HG03039 (cell line): ENCODE data around the gene SNCA.

ENCODE experiments used
- ATAC-seq: cut with Tn5 transposase; IDR thresholded peaks from one replicate; pipeline ENCODE4 v1.9.1; 2021; ENCODE audit warnings: mild to moderate bottlenecking, moderate library complexity; ENCODE audit not compliant: unreplicated experiment

SNCA gene

DNA sequence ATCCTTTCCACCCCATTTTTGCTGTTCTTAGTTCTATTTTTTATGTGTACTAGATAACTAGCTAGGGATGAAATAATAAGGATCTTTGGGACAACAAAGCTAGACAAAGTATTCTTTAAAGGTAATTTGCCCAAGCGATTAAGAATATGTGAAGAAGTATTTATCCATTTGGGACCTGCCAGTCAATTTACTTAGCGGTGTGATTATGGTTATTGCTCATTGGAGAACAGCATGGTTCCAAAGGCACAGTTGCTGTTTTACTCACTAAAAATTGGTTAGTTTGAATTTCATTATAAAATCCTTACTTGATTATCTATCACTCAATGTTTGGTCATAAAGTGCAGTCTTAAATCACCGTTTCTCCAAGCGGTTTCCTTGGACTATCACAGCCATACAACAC, 124.1 kb downstream of the SNCA start:
- no peak for ATAC-seq

GRCh38 chr4:89712141-89712540, 124.8 kb downstream of the SNCA start:
- ATAC-seq, result no peak

DNA sequence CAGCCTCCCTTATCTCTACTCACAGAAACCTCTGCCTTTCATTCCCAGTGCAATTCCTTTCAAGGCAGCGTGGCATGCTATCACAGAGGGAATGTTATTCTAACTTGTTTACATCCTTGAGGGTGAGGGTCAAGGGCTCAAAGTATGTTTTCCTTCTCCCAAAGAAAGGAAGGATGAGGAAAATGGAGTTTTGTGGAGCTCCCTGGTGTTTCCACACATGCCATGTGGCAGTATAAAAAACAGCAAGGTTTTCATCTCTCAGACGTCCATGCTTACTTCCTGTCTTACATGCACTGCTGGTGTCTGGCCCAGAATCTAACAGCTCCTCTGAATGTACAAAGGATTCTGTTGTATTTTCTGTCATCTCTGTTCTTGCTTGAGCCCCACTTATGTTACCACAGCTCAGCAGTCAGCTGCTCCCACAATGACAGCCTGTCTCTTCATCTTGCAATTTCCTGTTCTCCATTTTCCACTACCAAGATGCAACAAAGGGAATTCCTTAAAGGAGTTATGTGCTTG, 128.0 kb downstream of the SNCA start:
- ATAC-seq, result no peak

DNA sequence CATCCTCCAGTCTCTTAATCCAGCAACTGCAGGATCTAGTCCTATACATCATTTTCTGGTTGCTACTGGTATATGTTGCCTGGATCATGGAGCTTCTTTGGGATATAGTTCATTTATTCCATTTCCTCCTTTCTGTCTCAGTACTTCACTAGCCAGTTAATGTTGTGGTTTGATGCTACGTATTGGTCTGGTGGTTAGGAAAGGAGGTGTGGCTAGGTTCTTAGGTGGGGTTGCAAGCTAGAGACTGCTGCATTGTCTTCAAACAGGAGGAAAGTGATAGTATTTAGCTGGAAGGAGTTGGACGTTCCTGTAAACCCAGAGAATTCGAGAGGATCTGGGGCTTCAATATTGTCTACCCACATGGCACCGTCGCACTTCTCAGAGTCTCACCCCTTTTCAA, 129.5 kb downstream of the SNCA start:
- no peak for ATAC-seq

DNA sequence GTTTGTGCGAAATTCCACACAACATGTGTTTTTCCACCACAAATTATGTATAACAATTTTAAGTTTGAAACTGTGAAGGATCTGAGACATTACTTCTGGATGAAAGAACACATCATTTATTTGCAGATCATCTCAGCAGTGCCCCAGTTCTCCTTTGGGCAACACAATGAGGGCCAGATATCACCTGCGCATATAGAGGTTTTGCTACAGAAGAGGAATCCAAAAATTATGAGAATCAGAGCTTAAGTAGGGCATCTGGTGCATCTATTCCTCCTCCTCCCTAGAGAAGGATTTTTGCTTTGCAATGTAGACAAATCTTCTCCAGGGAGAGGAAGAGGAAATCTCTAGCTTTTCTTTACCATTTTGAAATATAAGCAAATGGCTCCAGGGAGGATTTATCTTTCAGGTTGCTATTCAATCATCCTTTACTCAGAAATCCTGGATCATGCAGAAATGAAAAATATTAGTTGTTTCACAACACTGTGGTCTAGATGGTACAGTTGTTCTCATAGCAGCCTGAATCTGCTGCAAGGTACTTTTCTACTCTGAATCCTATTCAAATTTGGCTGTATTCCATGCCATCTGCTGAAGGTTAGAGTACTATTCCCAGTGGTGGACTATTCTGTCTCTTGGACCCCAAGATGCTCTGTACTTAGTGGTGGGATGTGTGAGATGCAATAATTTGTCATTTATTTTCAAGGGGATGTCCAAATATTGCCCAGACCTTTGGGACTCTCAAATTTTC, 132.1 kb downstream of the SNCA start:
- no peak for ATAC-seq

GRCh38 chr4:89703829-89704590, 133.0 kb downstream of the SNCA start:
- ATAC-seq, result no peak

- ATAC-seq, result no peak
Observed at GRCh38 chr4:89700766-89701423, 136.1 kb downstream of the SNCA start.

DNA sequence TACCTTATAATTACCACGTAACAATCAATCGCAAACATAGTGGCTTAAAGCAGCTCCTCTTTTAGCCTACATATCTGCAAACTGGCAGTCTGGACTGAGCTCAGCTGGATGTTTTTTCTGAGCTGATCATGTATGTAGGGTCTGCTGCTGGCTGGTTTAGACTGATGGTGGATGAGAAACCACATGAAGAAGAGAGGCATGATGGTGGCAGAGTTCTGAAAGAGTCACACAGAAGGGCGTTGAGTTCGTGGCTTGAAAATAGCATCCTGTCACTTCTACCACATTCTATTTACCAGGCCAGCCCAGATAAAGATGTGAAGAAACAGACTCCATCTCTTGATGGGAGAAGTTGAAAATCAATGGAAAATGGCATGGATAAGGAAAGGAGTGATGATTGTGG, 151.3 kb downstream of the SNCA start:
- no peak for ATAC-seq

DNA sequence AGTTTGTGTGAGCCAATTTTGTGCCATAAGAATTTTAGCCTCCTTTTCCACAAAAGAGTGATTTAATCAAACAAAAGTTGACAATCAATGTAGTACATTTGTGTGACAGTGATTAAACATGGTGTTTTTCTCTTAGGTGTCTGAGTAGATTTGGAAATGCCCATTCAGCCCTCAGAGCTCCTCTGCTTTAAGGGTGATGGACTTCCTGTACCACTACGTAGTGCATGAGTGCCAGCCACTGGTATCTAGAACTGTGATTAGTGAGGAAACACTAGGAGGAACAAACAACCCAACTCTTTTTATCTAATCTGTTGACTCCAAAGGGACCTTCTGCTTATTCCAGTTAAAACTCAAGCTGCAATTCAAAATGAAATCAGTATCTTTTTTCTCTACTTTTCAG, 151.7 kb downstream of the SNCA start:
- ATAC-seq, result no peak

GRCh38 chr4:89684536-89684935, 152.4 kb downstream of the SNCA start:
- ATAC-seq, result no peak

DNA sequence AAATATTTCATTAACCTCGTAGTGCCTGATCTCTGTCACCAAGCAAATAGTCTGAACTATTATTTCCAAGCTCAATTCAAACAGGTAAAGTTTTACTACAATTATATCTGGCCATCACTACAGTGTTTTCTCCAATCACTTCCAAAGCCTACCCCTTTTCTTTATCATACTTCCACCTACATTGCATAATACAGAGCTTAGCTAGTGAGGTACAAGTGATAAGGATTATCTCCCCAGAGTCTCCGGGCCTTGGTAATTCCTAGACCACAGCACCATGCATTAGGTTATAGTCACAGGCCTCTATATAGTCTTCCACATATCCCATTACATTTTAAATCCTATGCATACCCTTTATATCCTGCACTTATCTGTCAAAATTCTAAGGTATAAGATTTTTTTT, 154.2 kb downstream of the SNCA start:
- no peak for ATAC-seq

- ATAC-seq, result no peak
Observed at GRCh38 chr4:89681671-89682070, 155.3 kb downstream of the SNCA start.

DNA sequence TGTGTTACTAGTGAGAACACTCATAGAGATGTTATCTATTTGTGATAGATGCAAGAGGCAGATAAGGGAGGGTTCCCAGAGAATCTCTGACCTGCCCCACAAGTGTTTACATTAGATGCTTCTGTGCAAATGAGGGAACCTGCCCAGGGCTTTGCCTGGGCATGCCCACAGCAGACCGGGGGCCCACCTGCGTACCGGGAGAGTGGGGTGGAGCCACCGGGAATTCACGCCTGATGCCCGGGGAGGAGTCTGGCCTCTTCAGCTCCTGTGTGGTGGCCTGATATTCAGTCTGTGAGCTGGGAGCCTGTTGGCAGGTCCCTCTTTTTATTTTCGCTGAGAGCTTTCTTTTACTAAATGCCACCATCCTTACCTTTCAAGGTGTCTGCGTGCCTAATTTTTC, 155.7 kb downstream of the SNCA start:
- no peak for ATAC-seq

GRCh38 chr4:89674876-89675459, 162.0 kb downstream of the SNCA start:
- no peak for ATAC-seq
